Thoracic aorta (tissue), 2 donors: ENCODE results near the gene HLA-G. TPM values are rescaled to one million over a fixed set of nuclear protein-coding genes. Genes with fewer than 3 reads are reported as not detected.

Source experiments
- ATAC-seq: fragments of 150-250 bp; one replicate; pipeline ENCODE4 v1.8.0; 2017; ENCODE audit warnings: low read depth; ENCODE audit not compliant: insufficient number of reproducible peaks, low FRiP score
- DNase-seq: peaks from one replicate; pipeline ENCODE4 v3.0.0-alpha.2; 2020; ENCODE audit warnings: low spot score
- H3K27ac ChIP-seq, 2 donors: fragments of 200-600 bp; sonication (generic); 1 replicate in 1 of 2; 2 replicates in 1 of 2; pipeline ENCODE4 v1.5.1; 2016; ENCODE audit warnings: mild to moderate bottlenecking in 2 of 2, moderate library complexity in 2 of 2
- H3K27me3 ChIP-seq: fragments of 200-600 bp; sonication (generic); replicated peaks from 2 replicates; pipeline ENCODE4 v1.6.0; 2016; ENCODE audit warnings: mild to moderate bottlenecking; ENCODE audit not compliant: insufficient read depth
- H3K36me3 ChIP-seq: fragments of 200-600 bp; sonication (generic); one replicate; pipeline ENCODE4 v1.5.1; 2016
- H3K4me1 ChIP-seq, 2 donors: fragments of 200-600 bp; sonication (generic); 1 replicate in 1 of 2; 2 replicates in 1 of 2; pipeline versions ENCODE4 v1.5.1 to v1.6.0; 2016; ENCODE audit warnings: low read depth in 2 of 2, mild to moderate bottlenecking in 1 of 2; ENCODE audit not compliant: control insufficient read depth in 1 of 2
- H3K4me3 ChIP-seq: fragments of 200-600 bp; sonication (generic); 2 replicates; pipeline ENCODE4 v1.5.1; 2016; ENCODE audit warnings: mild to moderate bottlenecking
- H3K9me3 ChIP-seq: fragments of 200-600 bp; sonication (generic); 2 replicates; pipeline ENCODE4 v1.5.1; 2016
- CTCF ChIP-seq: fragments of 200-600 bp; sonication (generic); IDR thresholded peaks from one replicate; pipeline ENCODE4 v1.5.1; 2019; ENCODE audit warnings: antibody characterized with exemption
- total RNA-seq, 2 donors: library from RNA; depleted of rRNA; stranded (reverse); fragments of >200 nt; gene quantifications; one replicate each; pipeline versions ENCODE4 v1.1.0 to v1.2.3, GENCODE V29; 2016

HLA-G gene
- total RNA-seq, 2 donors from 2014 or later, result 0.85 TPM; not detected in 1

GRCh38 chr6:29791786-29792122 is 35.9 kb upstream of the HLA-G start:
- no peak for TF ChIP-seq CTCF
- Histone ChIP-seq H3K4me3 (peak overlapping the region; percentile 78), H3K4me1 (peaks cover 0 to 12% of the 10 kb centered on the region in 2 donors), H3K27me3 (no peaks in the 10 kb centered on the region), H3K9me3 (no peaks in the 10 kb centered on the region), H3K36me3 (no peaks in the 10 kb centered on the region), H3K27ac (no peak overlapping the region)
- ATAC-seq, result no peak
- DNase-seq, result no peak

GRCh38 chr6:29792123-29793035 is 35.2 kb upstream of the HLA-G start:
- TF ChIP-seq CTCF, result peak; percentile 77
- H3K4me1 ChIP-seq, result peaks cover 0 to 12% of the 10 kb centered on the region in 2 donors
- H3K4me3 ChIP-seq, result peak overlapping the region; percentile 78
- no peaks in the 10 kb centered on the region for H3K27me3 ChIP-seq
- no peak overlapping the region for H3K27ac ChIP-seq
- DNase-seq, result peak; percentile 7
- H3K9me3 ChIP-seq, result no peaks in the 10 kb centered on the region
- ATAC-seq, result peak; percentile 60
- no peaks in the 10 kb centered on the region for H3K36me3 ChIP-seq

DNA sequence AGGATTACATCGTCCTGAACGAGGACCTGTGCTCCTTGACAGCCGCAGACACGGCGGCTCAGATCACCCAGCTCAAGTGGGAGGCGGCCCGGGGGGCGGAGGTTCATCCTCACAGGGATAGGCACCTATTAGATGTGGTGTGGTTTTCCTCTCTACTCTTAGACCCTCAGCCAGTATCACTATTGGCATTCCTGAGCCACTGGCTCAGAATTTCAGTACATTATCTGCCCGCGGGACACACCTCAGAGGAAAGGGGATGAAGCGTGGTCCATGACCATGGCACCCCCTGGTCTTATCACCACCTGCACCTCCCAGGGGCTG is 34.6 kb upstream of the HLA-G start:
- no peak for TF ChIP-seq CTCF
- no peaks in the 10 kb centered on the region for H3K36me3 ChIP-seq
- no peaks in the 10 kb centered on the region for H3K9me3 ChIP-seq
- peak overlapping the region; percentile 78 for H3K4me3 ChIP-seq
- DNase-seq (no peak), ATAC-seq (no peak)
- no peaks in the 10 kb centered on the region for H3K27me3 ChIP-seq
- H3K4me1 ChIP-seq, result peaks cover 0 to 12% of the 10 kb centered on the region in 2 donors
- H3K27ac ChIP-seq, result no peak overlapping the region

DNA sequence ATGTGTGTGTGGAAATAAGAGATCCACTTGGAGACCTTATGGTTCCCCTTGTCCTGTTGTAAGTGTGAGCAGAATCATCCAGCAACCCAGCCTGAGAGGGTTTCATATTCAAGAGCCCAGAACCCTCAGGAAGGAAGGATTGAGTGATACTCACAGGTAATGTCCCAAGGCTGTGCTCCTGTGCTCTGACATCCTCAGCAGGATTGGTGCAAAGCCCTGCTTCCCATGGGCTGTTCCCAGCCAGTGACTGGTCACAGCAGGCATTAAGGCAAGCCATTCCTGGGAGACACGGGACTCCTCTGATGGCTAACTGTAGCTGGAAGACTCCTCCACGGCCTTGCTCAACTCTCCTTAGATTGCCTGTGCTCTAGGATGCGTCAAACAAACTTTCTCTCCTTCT is 33.8 kb upstream of the HLA-G start:
- ATAC-seq (no peak), DNase-seq (no peak)
- TF ChIP-seq CTCF, result no peak
- Histone ChIP-seq H3K27me3 (no peaks in the 10 kb centered on the region), H3K36me3 (no peaks in the 10 kb centered on the region), H3K4me1 (peaks cover 0 to 12% of the 10 kb centered on the region in 2 donors), H3K4me3 (no peak overlapping the region), H3K9me3 (no peaks in the 10 kb centered on the region), H3K27ac (no peak overlapping the region)

DNA sequence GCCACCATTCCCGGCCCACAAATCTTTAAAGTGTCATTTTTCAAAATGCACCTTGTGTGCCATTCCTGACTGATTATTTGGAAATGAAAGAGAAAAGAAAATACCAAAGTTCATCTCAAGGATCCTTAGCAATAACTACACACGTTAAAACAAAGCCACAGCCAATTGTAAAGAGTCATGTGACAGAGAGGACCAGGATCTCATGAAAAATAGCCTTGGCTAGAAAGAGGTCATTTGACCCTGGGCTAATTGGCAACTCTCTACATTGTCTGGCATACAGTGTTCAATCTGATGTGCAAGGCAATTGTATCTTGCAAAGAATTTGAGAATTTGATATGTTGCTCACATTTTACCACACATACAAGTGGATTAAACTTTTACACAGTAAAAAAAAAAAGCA is 31.6 kb upstream of the HLA-G start:
- no peak for TF ChIP-seq CTCF
- Histone ChIP-seq H3K4me1 (peaks cover 0 to 12% of the 10 kb centered on the region in 2 donors), H3K9me3 (no peaks in the 10 kb centered on the region), H3K27me3 (no peaks in the 10 kb centered on the region), H3K36me3 (no peaks in the 10 kb centered on the region), H3K4me3 (no peak overlapping the region), H3K27ac (no peak overlapping the region)
- DNase-seq, result no peak
- no peak for ATAC-seq
